NOMO-1 treated with DMSO at 0.1 percent for 48 hours (cell line): ENCODE results near the gene HMGCR.
A peak's percentile ranks its signal among the peaks of the same experiment; 100 is the strongest.
"Not testable (repeated sequence)": the region's sequence is repeated elsewhere in the genome, so short reads cannot be mapped to it uniquely, and the experiment has no call there.

Experiments
- DNase-seq: peaks from one replicate; lab custom pipeline; 2025; ENCODE audit not compliant: unreplicated experiment; lab: John Stamatoyannopoulos, UW

HMGCR gene

DNA sequence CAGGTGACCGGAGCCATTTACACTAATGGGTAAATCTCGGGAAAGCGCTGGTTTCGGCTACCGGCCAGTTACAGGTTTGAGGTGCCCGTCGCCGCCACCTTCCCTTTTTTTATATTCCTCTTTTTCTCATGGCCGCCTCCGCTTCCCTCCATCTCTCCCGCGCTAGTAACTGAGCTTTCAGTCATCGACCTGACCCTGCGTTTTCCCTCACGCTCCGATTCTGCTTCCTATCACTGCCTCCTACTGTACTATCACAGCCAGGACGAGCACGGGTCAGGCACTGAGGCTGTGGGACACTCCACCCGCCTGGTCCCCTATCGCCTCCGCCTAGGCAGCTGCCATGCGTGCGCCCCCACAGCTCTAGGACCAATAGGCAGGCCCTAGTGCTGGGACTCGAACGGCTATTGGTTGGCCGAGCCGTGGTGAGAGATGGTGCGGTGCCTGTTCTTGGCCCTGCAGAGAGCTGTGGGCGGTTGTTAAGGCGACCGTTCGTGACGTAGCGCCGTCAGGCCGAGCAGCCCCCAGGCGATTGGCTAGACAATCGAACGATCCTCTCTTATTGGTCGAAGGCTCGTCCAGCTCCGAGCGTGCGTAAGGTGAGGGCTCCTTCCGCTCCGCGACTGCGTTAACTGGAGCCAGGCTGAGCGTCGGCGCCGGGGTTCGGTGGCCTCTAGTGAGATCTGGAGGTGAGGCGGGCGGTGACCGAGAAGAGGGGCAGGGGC is at the start of gene HMGCR:
Gene HMGCR (plus strand): TSS at position 606 of the 722 bp plus-strand sequence. CDS start 5,386 bp downstream, outside the sequence.
- peak; percentile 100 for DNase-seq

DNA sequence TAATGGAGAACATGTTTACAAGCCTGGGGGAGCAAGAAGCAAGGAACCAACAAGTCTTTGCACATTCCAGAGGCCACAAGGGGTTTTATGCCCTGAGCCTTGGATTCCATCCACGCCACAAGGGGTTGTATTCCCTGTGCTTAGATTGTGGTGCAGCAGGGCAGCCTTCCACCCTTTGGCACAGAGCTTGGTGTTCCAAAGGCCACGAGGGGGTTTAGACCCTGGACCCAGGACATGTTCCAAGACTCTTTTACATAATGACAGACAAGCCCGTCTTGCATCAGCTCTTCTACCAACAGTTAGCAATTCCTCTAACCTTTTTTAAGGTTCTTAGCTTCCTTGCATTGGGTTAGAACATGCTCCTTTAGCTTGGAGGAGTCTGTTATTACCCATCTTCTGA is 45.2 kb upstream of the HMGCR start:
- DNase-seq, result not testable (repeated sequence)

DNA sequence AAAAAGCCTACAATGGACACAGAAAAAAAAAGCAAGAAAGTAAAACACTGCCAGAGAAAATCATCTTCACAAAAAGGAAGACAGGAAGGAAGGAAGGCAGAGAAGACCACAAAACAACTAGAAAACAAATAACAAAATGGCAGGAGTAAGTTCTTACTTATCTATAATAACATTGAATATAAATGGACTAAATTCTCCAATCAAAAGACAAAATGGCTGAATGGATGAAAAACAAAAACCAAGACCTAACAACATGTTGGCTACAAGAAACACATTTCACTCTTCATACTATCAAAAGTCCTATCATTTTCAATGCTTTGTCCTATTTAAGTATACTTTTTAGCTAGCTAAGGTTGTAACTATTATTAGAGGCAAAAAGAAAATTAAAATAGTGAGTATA is 36.9 kb upstream of the HMGCR start:
- no peak for DNase-seq

DNA sequence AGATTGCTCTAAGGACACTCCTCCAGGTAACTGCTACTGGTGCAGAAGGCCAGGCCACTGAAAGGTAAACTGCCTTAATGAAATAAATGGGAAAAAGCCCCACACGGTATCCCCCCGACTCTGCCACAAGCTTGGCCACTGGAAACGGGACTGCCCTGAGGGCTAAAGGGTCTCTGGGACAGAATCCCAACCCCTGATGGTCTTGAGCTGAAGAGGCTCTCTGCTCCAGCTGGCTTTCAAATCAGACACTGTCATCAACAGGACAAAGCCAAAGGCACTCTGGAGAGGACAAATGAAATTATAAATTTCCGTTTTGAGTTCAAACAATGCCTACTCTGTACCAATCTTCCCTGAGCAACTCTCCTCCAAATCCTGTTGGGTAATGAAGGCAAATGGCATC is 33.6 kb upstream of the HMGCR start:
- DNase-seq, result no peak

DNA sequence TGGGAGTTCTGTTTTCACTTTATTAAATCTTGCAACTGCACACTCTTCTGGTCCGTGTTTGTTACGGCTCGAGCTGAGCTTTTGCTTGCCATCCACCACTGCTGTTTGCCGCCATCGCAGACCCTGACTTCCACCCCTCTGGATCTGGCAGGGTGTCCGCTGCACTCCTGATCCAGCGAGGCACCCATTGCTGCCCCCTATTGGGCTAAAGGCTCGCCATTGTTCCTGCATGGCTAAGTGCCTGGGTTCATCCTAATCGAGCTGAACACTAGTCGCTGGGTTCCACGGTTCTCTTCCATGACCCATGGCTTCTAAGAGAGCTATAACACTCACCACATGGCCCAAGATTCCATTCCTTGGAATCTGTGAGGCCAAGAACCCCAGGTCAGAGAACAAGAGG is 32.5 kb upstream of the HMGCR start:
- DNase-seq, result not testable (repeated sequence)

DNA sequence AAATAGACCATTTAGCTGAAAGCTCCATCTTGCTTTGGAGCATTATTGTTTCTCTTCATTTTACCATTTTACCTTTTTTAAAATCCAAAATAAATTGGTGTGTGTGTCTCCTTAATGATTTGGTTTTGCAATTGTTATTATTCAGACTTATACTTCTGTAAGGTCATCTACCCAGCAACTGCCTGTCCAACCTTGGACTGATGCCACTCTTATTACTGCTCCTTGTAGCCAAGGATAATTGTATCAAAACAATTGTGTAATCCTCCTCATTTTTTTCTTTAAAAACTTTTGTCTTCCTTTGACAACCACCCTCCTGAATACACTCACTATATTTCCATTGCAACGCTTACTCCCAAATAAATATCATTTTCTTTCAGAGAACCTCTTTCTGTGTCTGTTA is 30.3 kb upstream of the HMGCR start:
- no peak for DNase-seq

DNA sequence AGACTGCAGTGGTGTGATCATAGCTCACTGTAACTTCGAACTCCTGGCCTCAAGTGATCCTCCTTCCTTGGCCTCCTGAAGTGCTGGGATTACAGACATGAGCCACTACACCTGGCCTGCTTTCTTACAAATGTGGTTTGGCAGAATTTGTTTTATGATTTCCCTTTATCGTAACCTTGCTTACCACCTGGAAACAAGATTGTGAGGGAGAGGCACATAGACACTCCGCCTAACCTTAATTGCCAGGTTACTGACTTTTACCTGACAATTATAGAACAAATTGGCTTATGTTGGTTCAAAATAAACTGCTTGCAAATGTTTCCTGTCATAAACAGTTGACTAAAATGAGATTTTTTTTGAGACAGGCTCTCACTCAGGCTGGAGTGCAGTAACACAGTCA is 26.8 kb upstream of the HMGCR start:
- DNase-seq, result no peak

DNA sequence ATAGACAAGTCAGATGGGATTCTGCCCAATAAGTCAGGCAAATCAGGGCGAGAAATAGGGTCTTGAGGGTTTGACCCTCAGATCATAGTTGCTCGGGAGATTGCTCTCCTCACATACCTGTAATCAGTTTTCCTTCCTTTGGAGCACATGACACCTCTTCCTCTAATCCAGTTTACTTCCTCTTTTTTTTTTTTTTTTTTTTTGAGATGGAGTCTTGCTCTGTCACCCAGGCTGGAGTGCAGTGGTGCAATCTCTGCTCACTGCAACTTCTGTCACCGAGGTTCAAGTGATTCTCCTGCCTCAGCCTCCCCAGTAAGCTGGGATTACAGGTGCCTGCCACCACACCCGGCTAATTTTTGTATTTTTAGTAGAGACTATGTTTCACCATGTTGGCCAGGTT is 17.9 kb upstream of the HMGCR start:
- peak; percentile 73 for DNase-seq

DNA sequence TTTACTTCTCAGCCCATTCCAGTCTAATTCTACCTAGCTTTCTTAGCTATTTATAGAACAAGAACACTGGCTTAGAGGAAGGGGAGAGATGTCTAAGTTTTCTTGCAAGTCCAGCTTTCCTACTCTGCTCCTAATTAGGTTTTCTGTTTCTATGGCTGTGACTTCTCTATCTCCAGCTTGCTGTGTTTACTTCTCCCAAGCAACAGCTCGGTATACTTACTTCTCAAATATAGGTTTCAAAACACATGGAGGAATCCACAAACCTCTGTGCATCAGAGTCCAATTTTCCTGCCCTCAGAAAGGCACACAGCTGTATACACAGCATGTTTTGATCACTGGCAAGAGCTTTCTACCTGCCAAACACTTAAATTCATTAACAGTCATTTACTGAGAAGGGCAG is 17.4 kb upstream of the HMGCR start:
- peak; percentile 36 for DNase-seq

DNA sequence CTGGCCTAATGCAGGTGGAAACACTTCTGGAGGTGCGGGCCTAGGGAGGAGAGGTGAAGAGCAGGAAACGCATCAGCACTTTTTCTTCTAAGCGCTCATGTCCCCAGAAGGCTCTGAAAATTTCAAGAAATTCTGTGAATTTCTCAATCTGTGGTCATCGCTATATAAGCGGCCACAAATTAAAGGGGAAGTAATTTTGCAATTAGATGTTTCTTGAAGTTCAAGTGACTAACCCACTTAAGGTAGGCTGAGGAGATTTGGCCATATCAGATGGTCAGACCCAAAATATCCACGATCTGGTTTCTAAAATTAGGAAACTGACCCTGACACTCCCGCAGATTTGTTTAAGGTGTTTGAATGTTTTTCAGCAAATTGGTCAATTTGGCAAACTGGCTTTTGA is 16.6 kb upstream of the HMGCR start:
- DNase-seq, result peak; percentile 96

DNA sequence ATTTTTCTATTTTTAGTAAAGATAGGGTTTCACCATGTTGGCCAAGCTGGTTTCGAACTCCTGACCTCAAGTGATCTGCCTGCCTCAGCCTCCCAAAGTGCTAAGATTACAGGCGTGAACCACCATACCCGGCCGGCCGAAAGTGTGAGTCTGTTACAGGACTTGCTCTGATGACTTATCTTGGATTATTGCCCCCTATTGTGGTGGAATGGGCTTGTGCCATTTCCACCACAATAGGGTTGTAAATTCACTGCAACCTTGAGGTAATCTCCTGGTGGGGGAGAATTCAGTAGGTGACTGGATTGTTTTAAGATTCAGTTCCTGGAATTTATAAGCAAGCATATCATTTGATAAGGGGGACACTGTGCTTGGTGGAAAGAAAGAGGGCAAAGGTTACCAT is 15.0 kb upstream of the HMGCR start:
- DNase-seq, result no peak

DNA sequence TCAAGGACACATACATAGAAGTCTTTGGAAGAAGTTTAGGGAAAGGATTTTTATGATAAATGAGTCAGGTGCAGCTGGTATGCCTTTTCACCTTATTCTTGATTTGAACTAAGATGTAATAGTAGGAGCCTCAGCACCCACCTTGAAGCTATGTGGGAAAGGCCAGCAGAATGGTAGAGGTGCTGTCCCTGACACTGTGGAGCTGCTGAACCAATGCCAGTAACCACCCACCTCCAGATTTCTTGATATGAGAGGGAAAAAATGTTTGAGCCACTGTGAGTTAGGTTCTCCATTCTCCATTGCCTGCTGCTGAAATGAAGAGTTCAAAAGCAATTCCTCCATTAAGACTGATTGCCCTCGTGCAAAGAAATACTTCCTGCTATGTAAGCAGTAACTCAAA is 12.2 kb upstream of the HMGCR start:
- DNase-seq, result no peak

DNA sequence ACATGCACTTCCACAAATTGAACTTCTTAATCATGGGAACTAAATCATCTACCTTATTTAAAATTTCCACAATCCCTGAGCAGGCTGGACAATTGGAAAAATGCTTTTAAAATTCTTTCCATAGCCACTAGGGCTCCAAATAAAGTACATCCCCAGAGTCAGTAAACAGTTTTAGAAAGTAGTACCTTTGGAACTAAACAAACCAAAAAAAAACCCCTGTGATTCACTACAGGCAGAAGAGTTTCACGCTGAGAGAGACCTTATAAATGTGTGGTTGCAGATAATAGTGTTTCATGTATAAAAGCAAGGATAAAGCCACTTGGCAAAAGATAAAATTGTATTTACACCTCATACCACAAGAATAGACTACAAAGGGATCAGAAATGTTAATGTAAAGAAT is 11.8 kb upstream of the HMGCR start:
- no peak for DNase-seq

DNA sequence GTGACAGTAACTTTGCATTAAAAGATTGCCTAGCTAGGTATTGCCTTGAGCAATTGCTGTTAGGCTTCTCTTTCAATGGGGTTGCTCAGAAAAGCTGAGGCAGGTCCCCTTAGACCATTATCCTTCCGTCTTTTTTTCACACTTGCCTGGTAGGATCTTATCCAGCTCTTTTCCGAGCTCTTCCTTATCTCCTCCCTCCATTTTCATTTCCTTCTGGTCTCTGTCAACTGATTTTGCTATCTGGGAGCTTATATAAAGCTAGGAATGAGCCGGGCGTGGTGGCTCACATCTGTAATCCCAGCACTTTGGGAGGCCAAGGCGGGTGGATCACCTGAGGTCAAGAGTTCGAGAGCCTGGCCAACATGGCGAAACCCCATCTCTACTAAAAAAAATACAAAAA is 6.6 kb upstream of the HMGCR start:
- DNase-seq, result no peak

DNA sequence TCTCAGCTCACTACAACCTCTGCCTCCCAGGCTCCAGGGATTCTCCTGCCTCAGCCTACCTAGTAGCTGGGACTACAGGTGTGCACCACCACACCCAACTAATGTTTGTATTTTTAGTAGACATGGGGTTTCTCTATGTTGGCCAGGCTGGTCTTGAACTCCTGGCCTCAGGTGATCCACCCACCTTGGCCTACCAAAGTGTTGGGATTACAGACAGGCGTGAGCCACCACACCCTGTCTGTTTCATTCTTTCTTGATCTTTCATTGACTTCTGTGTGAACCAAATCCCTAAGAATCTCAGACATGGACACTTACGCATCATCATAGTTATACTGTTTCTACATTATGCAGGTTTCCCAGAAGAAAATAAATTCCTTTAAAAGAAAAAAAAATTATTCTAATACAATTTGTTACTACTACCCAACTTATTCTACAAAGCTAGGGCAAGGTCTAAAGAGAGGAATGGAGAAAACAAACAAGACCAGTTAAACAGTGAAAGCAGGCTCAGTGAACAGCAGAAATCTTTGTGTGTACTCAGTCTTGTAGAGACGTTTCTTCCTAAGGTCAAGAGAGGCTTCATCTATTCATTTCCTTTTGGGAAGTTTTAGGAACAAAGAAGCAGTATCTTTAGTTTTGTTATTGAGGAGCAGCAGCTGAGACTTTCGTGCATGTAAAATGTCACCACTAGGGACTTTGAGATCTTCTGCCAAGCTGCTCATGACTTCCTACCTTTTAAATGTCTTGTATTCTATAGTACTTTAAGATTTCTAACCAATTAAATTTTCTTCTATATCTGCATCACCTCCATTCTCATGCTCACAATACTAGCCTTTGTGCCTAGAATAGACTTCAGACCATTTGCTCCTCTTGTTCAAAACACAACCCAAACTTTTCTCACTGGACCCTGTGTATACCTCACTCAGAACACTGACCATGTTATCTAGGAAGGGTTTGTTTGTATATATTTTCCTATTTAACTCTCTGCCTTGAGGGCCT is 5.6 kb upstream of the HMGCR start:
- no peak for DNase-seq

DNA sequence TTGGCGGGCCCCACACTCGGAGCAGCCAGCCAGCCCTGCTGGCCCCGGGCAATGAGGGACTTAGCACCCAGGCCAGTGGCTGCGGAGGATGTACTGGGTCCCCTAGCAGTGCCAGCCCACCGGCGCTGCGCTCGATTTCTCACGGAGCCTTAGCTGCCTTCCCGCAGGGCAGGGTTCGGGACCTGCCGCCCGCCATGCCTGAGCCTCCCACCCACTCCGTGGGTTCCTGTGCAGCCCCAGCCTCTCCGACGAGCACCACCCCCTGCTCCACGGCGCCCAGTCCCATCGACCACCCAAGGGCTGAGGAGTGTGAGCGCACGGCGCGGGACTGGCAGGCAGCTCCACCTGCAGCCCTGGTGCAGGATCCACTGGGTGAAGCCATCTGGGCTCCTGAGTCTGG is 3.3 kb upstream of the HMGCR start:
- DNase-seq, result not testable (repeated sequence)

DNA sequence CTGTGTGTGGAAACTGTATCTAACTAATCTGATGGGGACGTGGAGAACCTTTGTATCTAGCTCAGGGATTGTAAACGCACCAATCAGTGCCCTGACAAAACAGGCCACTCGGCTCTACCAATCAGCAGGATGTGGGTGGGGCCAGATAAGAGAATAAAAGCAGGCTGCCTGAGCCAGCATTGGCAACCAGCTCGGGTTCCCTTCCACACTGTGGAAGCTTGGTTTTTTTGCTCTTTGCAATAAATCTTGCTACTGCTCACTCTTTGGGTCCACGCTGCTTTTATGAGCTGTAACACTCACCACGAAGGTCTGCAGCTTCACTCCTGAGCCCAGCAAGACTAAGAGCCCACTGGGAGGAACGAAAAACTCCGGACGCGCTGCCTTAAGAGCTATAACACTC is 2.6 kb upstream of the HMGCR start:
- DNase-seq, result not testable (repeated sequence)

DNA sequence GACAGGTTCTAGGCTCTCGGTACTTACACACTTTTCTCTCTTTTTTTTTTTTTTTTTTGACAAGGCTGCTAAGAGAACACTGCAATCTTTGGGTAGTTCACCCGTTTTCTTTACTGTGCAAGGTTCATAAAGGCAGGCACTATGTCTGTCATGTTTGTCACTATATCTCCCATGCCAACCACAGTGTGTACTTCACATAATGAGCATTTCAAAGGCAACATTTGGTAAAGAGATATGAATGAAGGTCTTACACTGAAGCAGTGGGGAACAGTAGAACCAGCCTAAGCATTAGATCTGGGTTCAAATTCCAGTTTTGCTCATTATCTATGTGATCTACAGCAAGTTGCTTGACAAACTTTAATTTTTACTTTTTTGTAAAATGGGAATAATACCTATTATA is 1.5 kb upstream of the HMGCR start:
- DNase-seq, result no peak

DNA sequence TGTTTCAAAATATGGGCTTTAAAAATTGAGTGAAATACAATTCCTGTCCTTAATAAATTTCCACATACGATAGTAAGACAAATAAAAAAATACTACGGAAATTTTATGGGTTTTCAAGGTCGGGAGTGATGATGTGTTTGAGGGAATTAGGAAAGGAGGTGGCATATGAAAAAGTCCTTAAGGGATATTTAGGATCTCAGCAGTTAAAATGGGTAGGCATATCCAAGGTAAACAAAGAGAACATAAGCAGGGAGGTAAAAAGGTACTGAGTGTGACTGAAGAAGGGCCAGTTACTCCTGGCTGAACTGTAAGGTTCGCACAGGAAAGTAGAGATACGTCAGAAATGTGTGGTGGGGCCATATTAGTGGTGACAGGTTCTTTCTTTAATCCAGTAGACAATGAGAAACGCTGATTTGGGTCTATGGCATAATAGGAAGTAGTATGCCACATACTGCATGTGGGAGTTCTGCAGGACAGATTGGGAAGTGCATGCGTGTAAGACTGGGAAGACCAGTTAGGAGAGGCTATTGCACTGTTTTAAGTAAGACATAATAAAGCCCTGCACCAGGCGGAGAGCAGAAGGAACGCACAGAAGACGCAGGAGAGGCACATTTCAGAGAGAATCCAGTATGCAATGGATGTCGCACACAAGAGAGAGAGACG is 937 bp upstream of the HMGCR start:
- DNase-seq, result peak; percentile 49

DNA sequence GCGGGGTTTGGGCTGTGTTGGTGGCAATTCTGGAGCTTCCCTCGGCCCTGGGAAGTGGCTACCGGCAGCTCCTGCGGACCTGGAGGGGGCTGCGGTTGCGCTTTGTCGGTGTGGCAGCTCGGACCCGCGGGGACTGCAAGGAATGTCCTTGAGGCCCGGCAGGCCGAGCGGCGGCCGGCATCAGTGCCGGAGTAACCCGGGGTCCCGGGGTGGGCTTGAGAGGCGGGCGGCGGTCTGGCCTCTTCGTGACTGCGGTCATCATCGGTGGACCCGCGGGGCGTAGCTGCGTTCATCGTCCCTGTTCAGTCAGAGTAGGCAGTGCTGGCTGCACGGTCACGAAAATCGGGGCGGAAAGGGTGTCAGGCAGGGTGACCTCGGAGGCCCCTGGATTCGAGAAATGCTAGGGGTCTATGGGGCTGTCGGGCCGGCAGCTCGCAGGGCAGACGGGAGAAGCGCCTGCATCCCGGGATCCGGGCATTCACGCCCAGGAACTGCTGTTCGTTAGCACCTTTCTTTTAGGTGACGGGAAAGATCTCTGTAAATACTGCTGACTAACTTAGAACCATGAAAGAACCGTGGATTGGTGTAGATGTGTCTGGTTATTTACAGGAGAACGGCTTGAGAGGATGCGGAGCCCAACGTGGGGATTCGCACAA is 474 bp downstream of the HMGCR start:
- no peak for DNase-seq

DNA sequence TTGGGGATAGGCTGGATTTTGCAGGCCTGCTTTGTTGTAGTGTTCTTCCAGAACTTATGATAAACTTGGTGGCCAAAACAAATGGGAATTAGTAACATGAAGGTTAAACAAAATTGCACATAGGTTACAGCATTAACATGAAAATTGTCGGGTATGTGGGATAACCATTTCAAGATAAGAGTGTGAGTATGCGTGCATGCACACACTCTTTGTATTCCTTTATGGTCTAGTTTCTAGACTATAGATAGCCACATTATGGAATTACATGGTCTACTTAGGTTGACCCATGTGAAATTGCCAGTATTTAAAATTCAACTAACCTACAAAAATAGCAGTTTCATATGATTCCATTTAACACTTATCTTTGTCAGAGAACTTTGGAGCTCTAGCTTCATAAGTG is 1.4 kb downstream of the HMGCR start:
- no peak for DNase-seq
